HEK293 (cell line): ENCODE measurements around the gene NNT.

Source experiments
- HOXA7 ChIP-seq: sonication (generic); formaldehyde crosslinking; IDR thresholded peaks from 2 replicates; pipeline ENCODE4 v1.8.1; 2022; ENCODE audit warnings: missing genetic modification reagents, borderline replicate concordance
- HOXC10 ChIP-seq: sonication (generic); formaldehyde crosslinking; IDR thresholded peaks from 2 replicates; pipeline ENCODE4 v1.8.1; 2023; ENCODE audit warnings: mild to moderate bottlenecking, missing genetic modification reagents
- MZF1 ChIP-seq: fragments of 450-650 bp; formaldehyde crosslinking; IDR thresholded peaks from 2 replicates; pipeline ENCODE4 v1.5.1; 2017; ENCODE audit warnings: missing biosample characterization, missing genetic modification characterization, borderline replicate concordance
- PATZ1 ChIP-seq: fragments of 450-650 bp; formaldehyde crosslinking; IDR thresholded peaks from 2 replicates; pipeline ENCODE4 v1.5.1; 2016; ENCODE audit warnings: missing biosample characterization, missing genetic modification characterization
- ZNF670 ChIP-seq: fragments of 450-650 bp; formaldehyde crosslinking; IDR thresholded peaks from 2 replicates; pipeline ENCODE4 v1.5.1; 2016; ENCODE audit warnings: missing biosample characterization, missing genetic modification characterization, low read depth
- TF ChIP-seq, protein P1 (sequence below): fragments of 450-650 bp; formaldehyde crosslinking; IDR thresholded peaks from 2 replicates; pipeline ENCODE4 v1.5.1; 2016; ENCODE audit warnings: missing biosample characterization, missing genetic modification characterization
- TF ChIP-seq, protein P2 (sequence below): fragments of 450-650 bp; formaldehyde crosslinking; conservative IDR thresholded peaks from 2 replicates; pipeline ENCODE4 v1.5.1; 2016; ENCODE audit warnings: low read depth, missing biosample characterization, missing genetic modification characterization

DNA sequence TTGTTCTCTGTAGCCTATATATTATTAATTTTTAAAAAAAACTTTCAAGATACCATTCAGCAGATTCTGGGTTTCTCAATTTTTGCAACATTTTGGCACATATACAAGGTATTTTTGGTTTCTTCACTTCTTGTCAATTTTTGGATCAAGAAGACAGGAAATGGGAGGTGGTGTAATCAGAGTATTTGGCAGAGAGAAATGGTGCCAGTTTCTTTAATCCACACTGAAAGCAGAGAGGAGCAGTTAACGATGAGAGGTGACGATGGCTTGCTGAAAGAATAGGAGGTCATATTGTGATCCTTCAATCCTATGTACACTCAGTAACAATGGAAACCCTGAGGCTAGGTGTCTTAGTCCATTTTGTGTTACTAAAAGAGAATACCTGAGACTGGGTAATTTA, 16.4 kb downstream of the NNT start:
- TF ChIP-seq HOXC10 (CRISPR knock-in tag) (no peak), HOXA7 (CRISPR knock-in tag) (no peak), MZF1 (tag by site-specific recombination) (no peak), ZNF670 (tag by site-specific recombination) (no peak), PATZ1 (tag by site-specific recombination) (no peak)
- TF ChIP-seq, protein P1, sequence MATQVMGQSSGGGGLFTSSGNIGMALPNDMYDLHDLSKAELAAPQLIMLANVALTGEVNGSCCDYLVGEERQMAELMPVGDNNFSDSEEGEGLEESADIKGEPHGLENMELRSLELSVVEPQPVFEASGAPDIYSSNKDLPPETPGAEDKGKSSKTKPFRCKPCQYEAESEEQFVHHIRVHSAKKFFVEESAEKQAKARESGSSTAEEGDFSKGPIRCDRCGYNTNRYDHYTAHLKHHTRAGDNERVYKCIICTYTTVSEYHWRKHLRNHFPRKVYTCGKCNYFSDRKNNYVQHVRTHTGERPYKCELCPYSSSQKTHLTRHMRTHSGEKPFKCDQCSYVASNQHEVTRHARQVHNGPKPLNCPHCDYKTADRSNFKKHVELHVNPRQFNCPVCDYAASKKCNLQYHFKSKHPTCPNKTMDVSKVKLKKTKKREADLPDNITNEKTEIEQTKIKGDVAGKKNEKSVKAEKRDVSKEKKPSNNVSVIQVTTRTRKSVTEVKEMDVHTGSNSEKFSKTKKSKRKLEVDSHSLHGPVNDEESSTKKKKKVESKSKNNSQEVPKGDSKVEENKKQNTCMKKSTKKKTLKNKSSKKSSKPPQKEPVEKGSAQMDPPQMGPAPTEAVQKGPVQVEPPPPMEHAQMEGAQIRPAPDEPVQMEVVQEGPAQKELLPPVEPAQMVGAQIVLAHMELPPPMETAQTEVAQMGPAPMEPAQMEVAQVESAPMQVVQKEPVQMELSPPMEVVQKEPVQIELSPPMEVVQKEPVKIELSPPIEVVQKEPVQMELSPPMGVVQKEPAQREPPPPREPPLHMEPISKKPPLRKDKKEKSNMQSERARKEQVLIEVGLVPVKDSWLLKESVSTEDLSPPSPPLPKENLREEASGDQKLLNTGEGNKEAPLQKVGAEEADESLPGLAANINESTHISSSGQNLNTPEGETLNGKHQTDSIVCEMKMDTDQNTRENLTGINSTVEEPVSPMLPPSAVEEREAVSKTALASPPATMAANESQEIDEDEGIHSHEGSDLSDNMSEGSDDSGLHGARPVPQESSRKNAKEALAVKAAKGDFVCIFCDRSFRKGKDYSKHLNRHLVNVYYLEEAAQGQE (tag by site-specific recombination): no peak
- TF ChIP-seq, protein P2, sequence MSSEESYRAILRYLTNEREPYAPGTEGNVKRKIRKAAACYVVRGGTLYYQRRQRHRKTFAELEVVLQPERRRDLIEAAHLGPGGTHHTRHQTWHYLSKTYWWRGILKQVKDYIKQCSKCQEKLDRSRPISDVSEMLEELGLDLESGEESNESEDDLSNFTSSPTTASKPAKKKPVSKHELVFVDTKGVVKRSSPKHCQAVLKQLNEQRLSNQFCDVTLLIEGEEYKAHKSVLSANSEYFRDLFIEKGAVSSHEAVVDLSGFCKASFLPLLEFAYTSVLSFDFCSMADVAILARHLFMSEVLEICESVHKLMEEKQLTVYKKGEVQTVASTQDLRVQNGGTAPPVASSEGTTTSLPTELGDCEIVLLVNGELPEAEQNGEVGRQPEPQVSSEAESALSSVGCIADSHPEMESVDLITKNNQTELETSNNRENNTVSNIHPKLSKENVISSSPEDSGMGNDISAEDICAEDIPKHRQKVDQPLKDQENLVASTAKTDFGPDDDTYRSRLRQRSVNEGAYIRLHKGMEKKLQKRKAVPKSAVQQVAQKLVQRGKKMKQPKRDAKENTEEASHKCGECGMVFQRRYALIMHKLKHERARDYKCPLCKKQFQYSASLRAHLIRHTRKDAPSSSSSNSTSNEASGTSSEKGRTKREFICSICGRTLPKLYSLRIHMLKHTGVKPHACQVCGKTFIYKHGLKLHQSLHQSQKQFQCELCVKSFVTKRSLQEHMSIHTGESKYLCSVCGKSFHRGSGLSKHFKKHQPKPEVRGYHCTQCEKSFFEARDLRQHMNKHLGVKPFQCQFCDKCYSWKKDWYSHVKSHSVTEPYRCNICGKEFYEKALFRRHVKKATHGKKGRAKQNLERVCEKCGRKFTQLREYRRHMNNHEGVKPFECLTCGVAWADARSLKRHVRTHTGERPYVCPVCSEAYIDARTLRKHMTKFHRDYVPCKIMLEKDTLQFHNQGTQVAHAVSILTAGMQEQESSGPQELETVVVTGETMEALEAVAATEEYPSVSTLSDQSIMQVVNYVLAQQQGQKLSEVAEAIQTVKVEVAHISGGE (tag by site-specific recombination): no peak
